Kidney (tissue), 14 donors: ENCODE data around the gene LIPC. TPM values are rescaled to one million over a fixed set of nuclear protein-coding genes. Genes with fewer than 3 reads are reported as not detected.
A peak's percentile ranks its signal among the peaks of the same experiment; 100 is the strongest.

Source experiments
- DNase-seq, 5 donors: peaks; one replicate each; pipeline ENCODE4 v3.0.0-alpha.2; 2013 to 2020
- FAIRE-seq: peaks from 2 replicates; lab custom pipeline; 2012; peaks lifted over from hg19 to GRCh38; lab: Jason Lieb, UNC
- H3K27ac ChIP-seq, 2 donors: one replicate each; pipeline ENCODE4 v1.7.0; 2013; ENCODE audit warnings: low read depth in 2 of 2, low read length in 2 of 2, inconsistent platforms in 1 of 2
- H3K27me3 ChIP-seq: one replicate; pipeline ENCODE4 v1.7.1; 2013; ENCODE audit warnings: low read length, inconsistent platforms; ENCODE audit not compliant: control insufficient read depth, insufficient read depth
- H3K36me3 ChIP-seq, 3 donors: one replicate each; pipeline versions ENCODE4 v1.7.0 to v1.7.1; 2013; ENCODE audit warnings: low read length in 3 of 3, control low read depth in 1 of 3, inconsistent platforms in 1 of 3; ENCODE audit not compliant: insufficient read depth in 3 of 3, control insufficient read depth in 2 of 3
- H3K4me1 ChIP-seq, 3 donors: one replicate each; pipeline versions ENCODE4 v1.7.0 to v1.7.1; 2013; ENCODE audit warnings: low read length in 3 of 3, inconsistent platforms in 1 of 3, low read depth in 1 of 3; ENCODE audit not compliant: control insufficient read depth in 2 of 3, insufficient read depth in 2 of 3
- H3K4me3 ChIP-seq, 3 donors: one replicate each; pipeline versions ENCODE4 v1.7.0 to v1.8.1; 2013; ENCODE audit warnings: low read length in 3 of 3, control low read depth in 1 of 3, inconsistent platforms in 1 of 3
- H3K9ac ChIP-seq, 3 donors: one replicate each; pipeline versions ENCODE4 v1.7.0 to v1.7.1; 2013; ENCODE audit warnings: low read length in 3 of 3, control low read depth in 1 of 3, inconsistent platforms in 1 of 3
- H3K9me3 ChIP-seq, 3 donors: one replicate each; pipeline versions ENCODE4 v1.7.0 to v1.7.1; 2013; ENCODE audit warnings: low read length in 3 of 3, control low read depth in 1 of 3, inconsistent platforms in 1 of 3; ENCODE audit not compliant: control insufficient read depth in 2 of 3, insufficient read depth in 1 of 3
- CTCF ChIP-seq: IDR thresholded peaks from 3 replicates; pipeline ENCODE4 v1.5.1; 2012; ENCODE audit warnings: mild to moderate bottlenecking, moderate library complexity, borderline replicate concordance; ENCODE audit not compliant: insufficient read depth; ENCODE audit errors: extremely low read depth
- intact Hi-C: fragments of 100-400 bp; cut with DNase I; formaldehyde crosslinking; loops from one replicate; pipeline ENCODE4 v1.11.1; 2022
- polyA plus RNA-seq: library from polyadenylated mRNA; stranded (reverse); fragments of 350-450 nt; fragmentation: Illumina TruSeq; extraction: RNeasy Lipid Tissue Mini Kit (QIAGEN cat#74804); gene quantifications from one replicate; pipeline ENCODE4 v1.2.3, GENCODE V29; 2014; ENCODE audit warnings: low read depth, low replicate concordance; ENCODE audit not compliant: insufficient read depth
- total RNA-seq: library from RNA; stranded (reverse); fragmentation: NEBNext Ultra II Directional; extraction: Animal tissue kit (Norgen Biotek cat#: 25700); gene quantifications from one replicate; pipeline ENCODE4 v1.2.1, GENCODE V29; 2021
- donor health status: control.
- donor health status: control.
- donor health status: control.
- donor health status: control.
- donor health status: control.
- donor health status: DM: yes; HTN: yes; CAD: no.
- donor health status: Normal renal cell carcinoma (clear cell type).

LIPC gene
- total and polyA plus RNA-seq, 2 donors from 2014 or later: 9.9 to 21.6 TPM

GRCh38 chr15:58467121-58467721, 35.4 kb downstream of the LIPC start:
- H3K4me1 ChIP-seq: peaks cover 6 to 27% (median 25%) of the 10 kb centered on the region in 3 donors
- no peaks in the 10 kb centered on the region for H3K27me3 ChIP-seq
- DNase-seq: peak; percentile 85 to 98 (median 91)
- peak overlapping the region; percentile 72 to 94 for H3K27ac ChIP-seq
- intact Hi-C loops: no loop called here
- TF ChIP-seq CTCF: no peak
- H3K36me3 ChIP-seq: no peaks in the 10 kb centered on the region
- H3K9ac ChIP-seq: peak overlapping the region in 2 of 3 donors; percentile 20 to 39
- H3K9me3 ChIP-seq: no peaks in the 10 kb centered on the region
- H3K4me3 ChIP-seq: peak overlapping the region; percentile 0 to 44 (median 43)
- FAIRE-seq: no peak

GRCh38 chr15:58467722-58468423, 36.1 kb downstream of the LIPC start:
- Histone ChIP-seq H3K27me3 (no peaks in the 10 kb centered on the region), H3K36me3 (no peaks in the 10 kb centered on the region), H3K27ac (peak overlapping the region; percentile 72 to 94), H3K4me1 (peaks cover 6 to 27% (median 27%) of the 10 kb centered on the region in 3 donors), H3K9me3 (no peaks in the 10 kb centered on the region), H3K4me3 (peak overlapping the region in 2 of 3 donors; percentile 43 to 44), H3K9ac (peak overlapping the region in 2 of 3 donors; percentile 6 to 39)
- DNase-seq (peak in 3 of 5 donors; percentile 67 to 88 (median 74)), FAIRE-seq (no peak)
- no peak for TF ChIP-seq CTCF
- intact Hi-C loops: no loop called here

DNA sequence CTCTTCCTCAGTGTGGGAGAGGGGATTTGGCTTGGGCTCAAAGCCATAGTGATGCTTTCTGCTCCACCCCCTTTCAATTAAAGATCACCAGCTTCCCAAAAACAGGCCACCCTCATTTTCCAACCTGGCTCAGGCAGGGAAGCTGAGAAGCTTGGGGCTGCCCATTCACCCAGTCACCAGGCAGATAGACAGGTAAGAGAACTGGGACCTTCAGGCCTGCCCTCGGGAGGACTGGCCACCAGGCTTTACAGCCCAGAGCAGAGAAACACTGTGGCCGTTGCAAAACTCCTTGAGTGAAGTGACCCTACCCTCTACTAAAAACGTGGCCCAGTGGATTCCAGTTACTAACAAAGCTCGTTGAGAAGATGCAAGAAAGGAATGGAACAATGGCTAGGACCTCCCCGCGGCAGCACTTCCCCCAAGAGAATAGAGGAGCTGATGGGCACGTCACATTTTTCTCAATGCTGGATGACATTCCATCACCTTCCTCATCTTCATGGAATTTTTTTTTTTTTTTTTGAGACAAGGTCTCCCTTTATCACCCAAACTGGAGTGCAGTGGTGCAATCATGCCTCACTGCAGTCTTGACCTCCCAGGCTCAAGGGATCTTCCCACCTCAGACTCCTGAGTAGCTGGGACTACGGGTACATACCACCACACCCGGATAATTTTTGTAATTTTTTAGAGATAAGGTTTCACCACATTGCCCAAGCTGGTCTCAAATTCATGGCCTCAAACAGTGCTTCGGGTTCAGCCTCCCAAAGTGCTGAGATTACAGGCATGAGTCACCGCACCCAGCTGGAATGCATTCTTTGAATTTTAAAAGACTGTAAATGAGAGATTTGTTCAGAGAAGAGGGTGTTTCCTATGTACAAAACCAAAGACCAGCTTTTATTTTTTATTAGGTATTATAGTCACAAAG, 37.9 kb downstream of the LIPC start:
- H3K27ac ChIP-seq: peak overlapping the region; percentile 72 to 94
- FAIRE-seq: no peak
- no peak overlapping the region for H3K4me3 ChIP-seq
- peaks cover 6 to 34% (median 32%) of the 10 kb centered on the region in 3 donors for H3K4me1 ChIP-seq
- no peaks in the 10 kb centered on the region for H3K9me3 ChIP-seq
- H3K9ac ChIP-seq: no peak overlapping the region
- H3K27me3 ChIP-seq: no peaks in the 10 kb centered on the region
- peak in 3 of 5 donors; percentile 60 to 85 (median 81) for DNase-seq
- intact Hi-C loops: no loop called here
- no peaks in the 10 kb centered on the region for H3K36me3 ChIP-seq
- TF ChIP-seq CTCF: no peak
